PC-3 (cell line): ENCODE results near the gene CDC6.

ENCODE experiments used
- CTCF ChIP-seq: fragments of 300-600 bp; sonication (generic); conservative IDR thresholded peaks from 2 replicates; pipeline ENCODE4 v1.5.1; 2017; ENCODE audit warnings: antibody characterized with exemption, low read depth, mild to moderate bottlenecking, low read length
- EZH2phosphoT487 ChIP-seq: fragments of 300-600 bp; sonication (generic); IDR thresholded peaks from 2 replicates; pipeline ENCODE4 v1.6.1; 2018; ENCODE audit warnings: mild to moderate bottlenecking, antibody characterized with exemption, low read length, borderline replicate concordance

GRCh38 chr17:40343219-40344119 is 55.8 kb downstream of the CDC6 start:
- TF ChIP-seq CTCF = no peak
- TF ChIP-seq EZH2phosphoT487 = no peak
